Bronchial epithelial cell (primary cell): ENCODE results near the gene LDLRAD4. TPM values are rescaled to one million over a fixed set of nuclear protein-coding genes. Genes with fewer than 3 reads are reported as not detected.

Source experiments
- DNase-seq: peaks from one replicate; pipeline ENCODE4 v3.0.0-alpha.2; 2010; ENCODE audit warnings: low read depth
- FAIRE-seq: peaks from 2 replicates; lab custom pipeline; 2011; peaks lifted over from hg19 to GRCh38; lab: Jason Lieb, UNC
- H3K27me3 ChIP-seq: 2 replicates; pipeline ENCODE4 v1.5.1; 2011; ENCODE audit warnings: low read length; ENCODE audit not compliant: control insufficient read depth, insufficient read depth
- H3K36me3 ChIP-seq: 2 replicates; pipeline ENCODE4 v1.5.1; 2011; ENCODE audit warnings: low read length; ENCODE audit not compliant: control insufficient read depth, insufficient read depth
- H3K4me3 ChIP-seq: 2 replicates; pipeline ENCODE4 v1.5.1; 2011; ENCODE audit warnings: mild to moderate bottlenecking, low read depth, low read length, control low read depth
- CTCF ChIP-seq: IDR thresholded peaks from 2 replicates; pipeline ENCODE4 v1.5.1; 2011; ENCODE audit warnings: mild to moderate bottlenecking, moderate library complexity, low read length, control low read depth, inconsistent platforms; ENCODE audit not compliant: insufficient read depth, severe bottlenecking
- total RNA-seq: library from RNA; depleted of rRNA; stranded (reverse); fragments of >200 nt; gene quantifications from 2 replicates; pipeline ENCODE4 v1.2.1, GENCODE V29; 2014

LDLRAD4 gene
- total RNA-seq, 1 donor from 2014 or later: not detected

DNA sequence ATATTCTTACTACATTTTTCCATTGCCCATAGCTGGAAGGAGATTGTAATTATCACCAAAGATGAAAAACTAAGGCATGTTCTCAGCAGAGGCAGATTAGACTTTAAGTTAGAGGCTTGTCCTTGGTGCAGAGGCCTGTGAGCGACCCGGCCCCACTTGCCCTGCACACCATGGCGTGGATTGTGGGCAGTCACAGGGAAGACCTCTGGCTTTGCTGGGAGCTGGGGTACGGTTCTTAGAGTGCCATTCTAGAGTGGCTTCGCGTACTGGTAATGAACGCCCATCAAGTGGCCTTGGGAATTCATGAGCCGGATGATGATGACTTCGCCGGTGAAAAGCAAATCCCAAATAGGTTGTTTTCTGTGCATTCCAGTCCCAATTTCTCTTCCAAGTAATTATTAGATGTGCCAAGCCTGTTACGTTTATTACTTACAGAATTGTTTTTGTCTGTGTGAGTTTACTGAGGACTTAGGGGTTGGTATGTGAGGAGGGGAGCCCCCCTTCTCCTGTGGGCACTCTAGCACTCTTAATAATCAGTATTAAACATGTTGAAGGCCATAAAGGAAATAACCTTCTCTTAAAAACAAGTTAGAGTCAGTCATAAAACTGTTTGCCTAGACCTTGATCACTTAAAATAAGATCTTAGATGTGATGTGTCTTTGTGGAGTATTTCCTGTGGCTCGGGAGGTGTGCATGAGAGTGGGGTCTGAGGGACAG is 90.6 kb downstream of the LDLRAD4 start:
- no peak overlapping the region for H3K4me3 ChIP-seq
- H3K27me3 ChIP-seq: no peaks in the 10 kb centered on the region
- FAIRE-seq: peak; percentile 36
- DNase-seq: no peak
- H3K36me3 ChIP-seq: no peaks in the 10 kb centered on the region
- no peak for TF ChIP-seq CTCF

DNA sequence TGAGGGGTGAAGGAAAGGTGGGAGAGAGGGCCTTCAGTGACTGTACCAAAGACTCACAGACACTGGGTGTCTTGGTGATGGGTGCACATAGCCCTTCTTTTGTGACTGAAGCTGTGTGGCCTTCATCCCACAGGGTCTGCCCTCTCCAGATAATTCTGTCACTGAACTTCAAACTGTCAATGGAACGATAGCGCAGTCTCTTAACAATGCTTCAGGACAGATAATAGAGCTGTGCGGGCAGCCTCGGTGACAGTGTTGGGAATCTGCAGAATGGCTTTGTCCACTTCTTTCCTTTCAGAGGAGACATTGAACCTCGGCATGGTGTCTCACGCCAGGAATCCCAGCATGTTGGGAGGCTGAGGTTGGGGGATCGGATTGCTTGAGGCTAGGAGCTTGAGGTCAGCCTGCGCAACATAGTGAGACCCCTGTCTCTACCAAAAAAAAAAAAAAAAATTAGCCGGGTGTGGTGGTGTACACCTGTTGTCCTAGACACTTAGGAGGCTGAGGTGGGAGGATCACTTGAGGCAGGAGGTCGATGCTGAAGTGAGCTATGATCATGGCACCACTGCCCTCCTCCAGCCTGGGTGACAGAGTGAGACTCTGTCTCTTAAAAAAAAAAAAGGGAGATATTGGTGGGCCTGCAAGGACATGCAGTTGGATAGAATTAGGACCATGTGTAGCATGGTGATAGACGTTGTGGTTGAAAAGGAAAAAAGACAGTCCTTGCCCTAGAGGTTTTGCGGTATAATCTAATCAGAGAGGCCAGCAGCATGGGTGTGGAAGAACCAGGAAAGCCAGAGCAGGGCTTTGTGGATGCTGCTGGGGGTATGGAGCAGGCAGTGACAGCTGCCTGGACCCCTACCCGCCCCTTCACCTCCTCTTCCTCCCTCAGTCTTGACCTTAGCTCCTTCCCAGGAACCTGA is 91.4 kb downstream of the LDLRAD4 start:
- no peak for TF ChIP-seq CTCF
- DNase-seq: no peak
- H3K27me3 ChIP-seq: no peaks in the 10 kb centered on the region
- no peak for FAIRE-seq
- no peaks in the 10 kb centered on the region for H3K36me3 ChIP-seq
- no peak overlapping the region for H3K4me3 ChIP-seq

DNA sequence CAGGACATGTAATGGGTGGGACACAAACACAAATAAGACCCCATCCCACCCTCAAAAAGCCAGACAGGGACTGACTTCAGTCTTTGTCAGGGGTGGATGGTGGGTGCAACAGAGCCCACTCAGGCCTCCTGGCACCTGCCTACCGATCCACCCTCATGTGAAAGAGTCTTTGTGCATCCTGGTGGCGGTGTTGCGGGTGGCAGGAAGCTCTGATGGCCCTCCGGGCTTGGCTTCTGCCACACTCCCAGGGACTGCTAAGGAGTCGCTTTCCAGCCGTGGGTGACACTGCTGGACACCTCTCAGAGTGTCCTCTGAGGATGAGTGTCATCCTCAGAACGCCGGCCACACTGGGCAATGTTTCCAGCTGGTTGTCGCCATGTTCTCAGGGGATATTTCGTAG is 92.6 kb downstream of the LDLRAD4 start:
- FAIRE-seq: peak; percentile 7
- Histone ChIP-seq H3K4me3 (no peak overlapping the region), H3K27me3 (no peaks in the 10 kb centered on the region), H3K36me3 (no peaks in the 10 kb centered on the region)
- no peak for TF ChIP-seq CTCF
- no peak for DNase-seq

- Histone ChIP-seq H3K4me3 (no peak overlapping the region), H3K36me3 (no peaks in the 10 kb centered on the region), H3K27me3 (no peaks in the 10 kb centered on the region)
- no peak for TF ChIP-seq CTCF
- FAIRE-seq: no peak
- DNase-seq: no peak
These were observed 94.0 kb downstream of the LDLRAD4 start for GRCh38 chr18:13312515-13312914.

DNA sequence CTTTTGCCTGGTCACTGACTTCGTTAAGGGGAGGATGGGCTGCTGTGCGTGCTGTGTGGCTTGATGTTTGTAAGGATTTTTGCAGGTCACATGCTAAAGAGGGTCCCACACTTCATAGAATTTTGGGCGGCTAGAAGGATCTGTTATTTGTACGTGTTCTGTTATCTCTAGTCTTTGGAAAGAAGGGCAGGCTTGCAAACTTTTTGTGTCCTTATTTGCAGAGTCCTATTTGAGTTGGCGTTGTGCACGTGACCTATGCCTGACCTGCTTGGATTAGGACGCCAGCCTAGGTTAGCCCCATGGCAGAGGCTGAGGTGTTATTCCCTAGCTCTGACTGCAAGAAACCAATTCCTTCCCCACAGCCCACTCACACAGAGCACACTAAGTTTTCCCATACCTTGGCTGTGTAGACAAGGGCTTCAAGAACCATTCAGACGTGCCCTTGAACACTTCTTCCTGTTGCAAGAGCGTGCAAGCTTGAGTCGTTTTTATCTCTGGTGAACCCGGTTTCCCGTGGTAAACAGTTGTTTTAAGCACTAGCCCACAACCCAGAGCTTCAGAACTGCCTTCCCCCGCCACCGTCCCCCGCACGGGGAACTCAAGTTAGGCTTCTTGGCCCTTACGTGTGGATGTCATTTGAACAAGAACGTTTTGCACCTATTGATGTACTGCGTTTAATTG is 94.6 kb downstream of the LDLRAD4 start:
- FAIRE-seq (no peak), DNase-seq (no peak)
- H3K4me3 ChIP-seq: no peak overlapping the region
- no peaks in the 10 kb centered on the region for H3K27me3 ChIP-seq
- TF ChIP-seq CTCF: no peak
- no peaks in the 10 kb centered on the region for H3K36me3 ChIP-seq
